Activated naive CD4-positive, alpha-beta T cell treated with anti-CD3 and anti-CD28 coated beads, Interleukin-2, amount 50 U/mL, for 72 hours (primary cell): ENCODE measurements around the gene CHST13. TPM values are rescaled to one million over a fixed set of nuclear protein-coding genes. Genes with fewer than 3 reads are reported as not detected.

Experiments
- ATAC-seq, 2 donors: fragments of 150-1000 bp; cut with Tn5 transposase; 2 replicates each; pipeline ENCODE4 v1.10.0; 2021; ENCODE audit warnings: mild to moderate bottlenecking in 2 of 2, moderate library complexity in 2 of 2
- DNase-seq, 2 donors: peaks; one replicate each; pipeline ENCODE4 v3.0.0; 2021 to 2022; ENCODE audit warnings: low spot score in 2 of 2
- H3K27ac Mint-ChIP-seq, 2 donors: one replicate each; pipeline ENCODE4 v1.8.0; 2022; ENCODE audit warnings: mild to moderate bottlenecking in 2 of 2, mixed read lengths in 2 of 2
- H3K36me3 Mint-ChIP-seq, 2 donors: one replicate each; pipeline ENCODE4 v1.8.0; 2022; ENCODE audit warnings: mixed read lengths in 2 of 2
- H3K9me3 Mint-ChIP-seq, 2 donors: one replicate each; pipeline ENCODE4 v1.8.0; 2022; ENCODE audit warnings: mixed read lengths in 2 of 2
- total RNA-seq, 2 donors: library from RNA; stranded (reverse); gene quantifications; one replicate each; pipeline ENCODE4 v1.2.3, GENCODE V29; 2022

Gene CHST13, protein sequence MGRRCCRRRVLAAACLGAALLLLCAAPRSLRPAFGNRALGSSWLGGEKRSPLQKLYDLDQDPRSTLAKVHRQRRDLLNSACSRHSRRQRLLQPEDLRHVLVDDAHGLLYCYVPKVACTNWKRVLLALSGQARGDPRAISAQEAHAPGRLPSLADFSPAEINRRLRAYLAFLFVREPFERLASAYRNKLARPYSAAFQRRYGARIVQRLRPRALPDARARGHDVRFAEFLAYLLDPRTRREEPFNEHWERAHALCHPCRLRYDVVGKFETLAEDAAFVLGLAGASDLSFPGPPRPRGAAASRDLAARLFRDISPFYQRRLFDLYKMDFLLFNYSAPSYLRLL
- total RNA-seq = not detected

DNA sequence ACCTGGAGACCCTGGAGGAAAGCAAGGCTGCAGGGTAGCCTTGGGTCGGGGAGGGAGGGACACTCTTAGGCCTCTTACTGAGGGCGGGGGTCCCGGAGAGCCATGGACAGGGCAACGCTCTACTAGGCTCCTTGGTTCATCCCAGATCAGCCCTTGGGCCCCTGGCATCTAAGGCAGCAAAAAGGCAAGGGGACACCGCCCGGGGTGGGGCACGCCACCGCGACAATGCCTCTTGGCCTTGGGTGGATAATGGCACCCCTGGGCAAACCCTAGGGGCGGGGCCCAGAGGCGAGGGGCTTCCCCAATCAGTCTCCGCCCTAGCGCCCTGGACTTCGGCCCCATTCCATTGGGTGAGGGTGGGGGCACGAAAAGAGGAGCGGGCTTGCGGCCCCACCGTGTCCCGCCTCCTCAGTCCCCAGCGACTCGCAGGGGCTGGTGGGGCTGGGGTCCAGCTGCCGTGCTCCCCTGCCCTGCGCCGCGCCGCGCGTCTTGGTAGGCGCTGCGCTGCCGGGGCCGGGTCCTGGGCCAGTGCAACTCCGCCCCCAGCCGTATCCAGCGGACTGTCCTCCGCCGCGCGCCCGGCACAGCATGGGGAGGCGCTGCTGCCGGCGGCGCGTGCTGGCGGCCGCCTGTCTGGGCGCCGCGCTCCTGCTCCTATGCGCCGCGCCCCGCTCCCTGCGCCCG lies at the start of gene CHST13:
Gene CHST13 (plus strand): TSS at position 411 of the 684 bp plus-strand sequence. CDS start 178 bp downstream, at position 589.
- H3K36me3 Mint-ChIP-seq = no peaks in the 10 kb centered on the region
- no peaks in the 10 kb centered on the region for H3K9me3 Mint-ChIP-seq
- H3K27ac Mint-ChIP-seq = no peak within 1 kb of the TSS
- ATAC-seq = peak in 1 of 2 donors; percentile 63
- DNase-seq = peak in 1 of 2 donors; percentile 14

DNA sequence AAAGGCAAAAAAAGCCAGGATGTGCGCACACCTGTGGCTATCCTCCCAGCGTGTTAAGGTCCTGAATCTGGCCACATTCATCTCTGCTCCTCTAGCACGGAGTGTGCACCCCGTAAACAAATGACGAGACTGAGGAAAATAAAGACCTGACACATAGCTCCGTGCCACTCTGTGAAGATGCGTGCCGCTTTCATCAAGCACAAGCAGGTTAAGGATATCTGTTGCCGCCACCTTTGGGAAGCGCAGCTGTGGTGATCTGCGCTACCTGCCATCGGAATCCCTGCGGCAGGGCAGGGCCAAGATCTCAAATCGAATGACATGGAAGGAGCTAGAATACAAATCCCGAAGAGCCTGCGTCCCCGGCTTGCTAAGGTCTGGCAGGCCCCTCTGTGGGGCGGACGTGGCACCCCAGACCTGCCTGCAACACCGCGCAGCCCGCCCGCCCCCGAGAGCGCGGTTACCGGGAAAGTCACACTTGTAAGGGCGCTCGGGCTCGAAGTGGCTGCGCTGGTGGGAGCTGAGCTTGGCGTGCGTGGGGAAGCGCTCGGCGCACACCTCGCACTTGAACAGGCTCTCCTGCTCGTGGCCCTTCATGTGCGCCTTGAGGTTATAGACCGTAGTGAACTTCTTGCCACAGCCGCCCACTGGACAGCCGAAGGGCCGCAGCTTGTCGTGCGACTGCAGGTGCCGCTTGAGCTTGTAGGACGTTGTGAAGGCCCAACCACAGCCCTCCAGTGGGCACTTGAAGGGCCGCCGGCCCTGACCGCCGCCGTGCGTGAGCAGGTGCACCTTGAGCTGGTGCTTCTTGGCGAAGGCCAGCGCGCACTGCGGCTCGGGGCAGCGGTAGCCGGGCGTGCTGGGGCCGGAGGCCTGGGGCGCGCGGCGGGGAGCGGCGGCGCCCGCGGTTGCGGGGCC lies 49.2 kb upstream of the CHST13 start:
- no peaks in the 10 kb centered on the region for H3K9me3 Mint-ChIP-seq
- peak in 1 of 2 donors; percentile 13 for ATAC-seq
- H3K27ac Mint-ChIP-seq = peak overlapping the region; percentile 83 to 88
- peaks cover 19 to 22% of the 10 kb centered on the region in 2 donors for H3K36me3 Mint-ChIP-seq
- peak; percentile 38 to 63 for DNase-seq

DNA sequence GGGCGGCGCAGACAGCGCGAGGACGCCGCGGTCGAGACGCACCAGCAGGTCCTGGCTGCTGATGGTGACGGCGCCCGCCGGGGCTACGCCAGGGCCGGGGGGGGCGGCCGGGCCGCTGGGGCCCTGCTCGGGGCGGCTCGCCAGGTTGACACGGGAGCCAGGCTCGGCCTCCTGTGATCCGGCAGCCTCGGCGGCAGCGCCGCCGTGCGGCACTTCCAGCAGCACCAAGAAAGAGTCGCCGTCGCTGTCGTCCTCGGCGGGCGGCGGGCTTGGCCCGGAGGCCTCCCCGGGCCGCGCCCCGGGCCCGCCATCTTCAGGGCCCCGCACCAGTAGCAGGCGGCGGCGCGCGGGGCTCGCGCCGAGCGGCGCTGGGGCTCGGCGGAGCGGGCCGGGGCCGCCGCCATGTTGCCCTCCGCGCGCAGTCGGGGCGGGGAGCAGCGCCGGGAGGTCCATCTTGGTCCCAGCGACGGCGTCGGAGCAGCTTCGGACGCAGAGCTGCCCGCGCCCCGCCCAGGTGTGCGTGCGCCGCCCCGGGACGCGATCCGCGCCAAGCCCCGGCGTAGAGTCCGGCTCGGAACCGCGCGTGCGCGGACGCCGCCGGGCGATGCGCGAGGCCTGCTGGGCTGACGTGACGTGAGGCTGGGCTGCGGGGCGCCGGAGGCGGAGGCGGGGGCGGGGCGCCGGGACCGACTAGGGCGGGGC lies 48.4 kb upstream of the CHST13 start, which contains the start of gene ZXDC:
Gene ZXDC (minus strand): TSS at position 479 of the 702 bp plus-strand sequence. CDS start 26 bp downstream, at position 453.
- peak; percentile 88 to 96 for DNase-seq

DNA sequence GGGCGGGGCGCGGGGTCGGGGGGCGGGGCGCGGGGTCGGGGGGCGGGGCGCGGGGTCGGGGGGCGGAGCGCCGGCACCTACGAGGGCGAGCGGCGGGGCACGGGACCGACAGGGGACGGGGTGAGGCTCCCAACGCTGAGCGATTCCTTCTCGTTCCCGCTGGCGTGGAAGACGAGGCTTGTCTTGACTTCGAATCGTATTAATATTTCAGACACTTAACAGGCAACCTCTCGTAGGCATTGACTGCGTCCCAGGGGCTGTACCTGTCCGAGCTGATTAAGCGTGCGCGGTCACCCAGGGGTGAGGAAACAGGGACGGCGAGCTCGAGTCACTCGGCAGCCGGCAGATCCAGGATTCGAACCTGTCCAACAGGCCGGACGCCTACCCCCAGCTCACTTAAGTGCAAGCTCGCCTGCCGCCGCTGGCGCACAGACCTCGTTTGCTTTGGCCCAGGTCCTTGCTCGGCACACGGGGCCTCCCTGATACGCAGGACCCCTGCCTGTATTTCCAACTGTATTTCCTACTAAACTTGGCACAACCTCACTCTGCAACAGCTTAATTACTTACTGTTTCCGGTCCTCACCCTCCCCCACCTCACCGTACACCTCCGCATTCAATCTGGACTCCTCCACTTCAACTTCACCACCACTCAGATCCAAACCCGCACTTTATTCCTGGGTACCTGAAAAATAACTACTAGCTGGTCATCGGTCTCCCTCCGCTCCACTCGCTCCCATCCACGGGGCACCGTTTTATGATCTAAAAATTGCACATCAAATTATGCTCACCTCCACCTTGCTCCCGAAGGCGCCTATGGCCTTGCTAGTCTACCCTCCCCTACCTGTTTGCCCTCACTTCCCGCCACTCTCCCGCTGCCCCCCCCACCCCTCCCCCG lies 47.5 kb upstream of the CHST13 start:
- H3K27ac Mint-ChIP-seq = peak overlapping the region; percentile 85 to 94
- ATAC-seq = peak; percentile 50 to 55
- DNase-seq = peak in 1 of 2 donors; percentile 49
- no peaks in the 10 kb centered on the region for H3K9me3 Mint-ChIP-seq
- peaks cover 14 to 17% of the 10 kb centered on the region in 2 donors for H3K36me3 Mint-ChIP-seq

More for the DNA sequence above, 48.4 kb upstream of the CHST13 start, which contains the start of gene ZXDC:
- Mint-ChIP-seq H3K9me3 (no peaks in the 10 kb centered on the region), H3K27ac (peak within 1 kb of the TSS; percentile 85 to 94), H3K36me3 (peaks cover 17 to 19% of the 10 kb centered on the region in 2 donors)
- ATAC-seq = peak; percentile 83 to 88

DNA sequence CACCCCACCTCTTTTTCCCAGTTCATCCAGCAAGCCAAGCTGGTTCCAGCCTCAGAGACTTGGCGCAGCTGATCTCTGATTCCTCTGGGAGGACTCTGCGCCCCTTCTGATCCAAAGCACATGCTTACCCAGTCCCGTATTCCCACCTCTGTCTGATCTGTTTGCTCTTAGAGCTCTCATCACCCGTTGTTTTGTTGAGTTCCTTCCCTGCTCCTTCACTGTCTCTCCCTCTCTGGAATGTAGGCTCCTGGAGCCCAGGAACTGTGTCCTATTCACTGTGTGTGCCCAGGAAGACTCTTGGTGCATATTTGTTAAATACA lies 46.9 kb upstream of the CHST13 start:
- ATAC-seq (no peak), DNase-seq (no peak)
- peaks cover 14 to 17% of the 10 kb centered on the region in 2 donors for H3K36me3 Mint-ChIP-seq
- no peaks in the 10 kb centered on the region for H3K9me3 Mint-ChIP-seq
- H3K27ac Mint-ChIP-seq = peak overlapping the region in 1 of 2 donors; percentile 85

DNA sequence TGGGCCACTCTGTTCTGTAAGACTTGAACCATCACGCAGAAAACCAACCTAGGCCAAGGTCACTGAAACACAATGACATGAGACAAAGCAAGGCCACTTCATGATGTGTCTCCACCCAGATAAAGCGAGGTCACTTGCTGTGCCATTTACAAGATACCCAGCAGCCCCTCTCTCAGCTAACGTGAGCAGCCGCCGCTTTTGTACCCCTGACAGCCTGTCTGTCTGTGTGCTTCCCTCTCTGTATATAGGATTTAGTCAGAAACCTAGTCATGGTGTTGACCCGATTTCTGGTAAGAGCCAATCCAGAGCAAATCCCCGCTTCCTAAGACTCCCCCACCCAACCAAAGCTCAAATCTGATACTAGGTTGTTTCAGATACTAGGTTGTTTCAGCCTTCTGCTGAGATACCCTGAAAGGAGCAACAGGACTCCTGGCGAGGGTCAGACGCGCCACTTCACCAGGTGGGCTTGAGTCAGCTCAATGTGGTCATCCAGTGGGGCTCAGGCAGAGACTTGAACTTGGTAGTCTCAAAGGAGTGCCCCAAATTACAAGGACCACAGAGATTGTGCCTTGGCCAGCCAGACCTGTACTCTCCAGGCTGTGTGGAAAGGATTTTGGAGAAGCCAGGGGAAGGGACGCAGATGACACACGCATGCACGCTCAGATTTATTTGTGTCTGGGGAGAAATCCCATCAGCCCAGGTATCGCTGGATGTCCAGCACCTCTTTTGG lies 45.2 kb upstream of the CHST13 start:
- no peak for DNase-seq

DNA sequence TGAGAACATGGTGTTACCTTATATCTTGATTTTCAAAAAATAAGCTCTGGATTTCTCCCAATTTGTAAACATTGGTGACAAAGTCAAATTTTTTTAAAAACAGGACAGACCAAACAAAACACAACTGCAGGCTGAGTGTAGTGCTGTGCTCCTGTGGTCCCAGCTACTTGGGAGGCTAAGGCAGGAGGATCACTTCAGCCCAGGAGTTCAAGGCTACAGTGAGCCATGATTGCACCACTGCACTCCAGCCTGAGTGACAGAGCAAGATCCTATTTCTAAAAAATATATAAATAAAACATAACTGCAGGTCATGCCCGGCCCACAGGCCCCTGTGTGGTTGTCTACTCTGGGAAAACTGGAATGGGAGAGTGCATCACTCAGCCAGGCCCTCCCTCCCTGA lies 44.3 kb upstream of the CHST13 start:
- Mint-ChIP-seq H3K36me3 (peaks cover under 1 to 3% of the 10 kb centered on the region in 2 donors), H3K9me3 (no peaks in the 10 kb centered on the region), H3K27ac (no peak overlapping the region)
- no peak for ATAC-seq
- no peak for DNase-seq

More for the DNA sequence above, 45.2 kb upstream of the CHST13 start:
- Mint-ChIP-seq H3K36me3 (peaks cover 5 to 7% of the 10 kb centered on the region in 2 donors), H3K9me3 (no peaks in the 10 kb centered on the region), H3K27ac (no peak overlapping the region)
- ATAC-seq = no peak

DNA sequence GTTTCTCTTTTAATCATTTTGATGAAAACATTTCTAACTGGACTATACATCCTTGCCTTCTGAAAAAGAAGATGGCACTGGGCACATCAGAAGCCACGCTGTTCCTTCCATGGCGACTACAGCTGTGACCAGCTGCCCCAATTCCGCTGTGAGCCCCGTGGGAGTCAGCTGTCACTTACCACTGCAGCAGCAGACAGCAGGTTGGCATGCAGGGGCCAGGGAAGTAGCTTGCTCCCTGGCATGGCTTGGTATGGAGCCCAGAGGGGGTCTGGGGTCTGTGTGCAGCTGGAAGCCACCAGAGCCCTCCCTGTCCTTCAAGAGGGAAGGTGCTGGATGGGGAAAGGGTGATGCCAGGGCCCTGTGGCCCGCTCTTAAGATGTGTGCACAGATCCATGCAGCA lies 43.7 kb upstream of the CHST13 start:
- Mint-ChIP-seq H3K9me3 (no peaks in the 10 kb centered on the region), H3K27ac (no peak overlapping the region), H3K36me3 (no peaks in the 10 kb centered on the region)
- ATAC-seq (no peak), DNase-seq (no peak)

DNA sequence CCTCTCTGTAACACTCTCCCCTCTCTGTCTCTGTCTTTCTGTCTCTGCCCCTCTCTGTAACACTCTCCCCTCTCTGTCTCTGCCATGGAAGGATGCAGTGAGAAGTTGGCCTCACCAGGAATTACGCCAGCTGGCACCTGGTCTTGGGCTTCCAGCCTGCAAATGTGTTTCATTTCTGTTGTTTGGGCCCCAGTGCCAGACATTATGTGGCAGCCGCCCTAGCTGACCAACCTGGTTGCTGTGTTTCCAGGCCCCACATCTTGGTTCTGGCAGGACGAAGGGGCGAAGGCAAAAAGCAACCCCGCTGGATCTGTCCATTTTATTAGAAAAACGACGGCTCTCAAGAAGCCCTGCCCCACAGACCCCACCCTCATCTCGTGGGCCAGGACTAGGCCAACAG lies 43.1 kb upstream of the CHST13 start:
- no peak for ATAC-seq
- Mint-ChIP-seq H3K36me3 (no peaks in the 10 kb centered on the region), H3K9me3 (no peaks in the 10 kb centered on the region), H3K27ac (no peak overlapping the region)
- no peak for DNase-seq

DNA sequence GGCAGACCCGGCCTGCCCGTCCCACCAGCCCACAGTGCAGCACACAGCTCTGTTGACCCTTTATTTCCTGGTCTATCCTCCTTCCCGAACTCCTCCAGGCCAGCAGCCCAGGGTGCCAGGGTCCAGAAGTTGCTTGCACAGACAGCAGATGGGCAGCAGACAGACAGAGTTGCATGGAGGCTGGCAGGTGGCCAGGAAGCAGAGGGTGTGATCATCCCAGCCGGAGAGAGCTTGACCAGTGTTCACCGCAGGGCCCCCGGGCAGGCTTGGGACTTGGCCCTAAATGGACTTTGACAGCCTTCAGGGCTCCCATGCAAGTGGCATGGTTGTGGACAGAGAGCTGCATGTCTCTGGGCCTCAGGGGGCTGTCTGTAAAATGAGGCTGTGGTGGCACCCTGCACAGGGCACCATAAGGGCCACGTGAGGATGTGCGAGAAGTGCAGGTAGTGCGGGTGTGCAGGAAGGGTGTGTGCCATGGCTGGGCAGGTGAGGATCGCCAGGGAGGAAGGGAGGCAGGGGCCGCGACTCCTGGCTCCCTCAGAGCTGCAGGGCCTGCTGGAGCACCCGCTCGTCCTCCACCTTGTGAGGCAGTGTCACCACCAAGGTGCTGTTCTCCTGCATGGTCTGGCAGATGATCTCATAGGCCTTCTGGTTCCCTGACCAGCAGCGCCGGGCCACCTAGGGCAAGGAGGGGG lies 42.0 kb upstream of the CHST13 start:
- Mint-ChIP-seq H3K9me3 (no peaks in the 10 kb centered on the region), H3K27ac (peak overlapping the region in 1 of 2 donors; percentile 48)

DNA sequence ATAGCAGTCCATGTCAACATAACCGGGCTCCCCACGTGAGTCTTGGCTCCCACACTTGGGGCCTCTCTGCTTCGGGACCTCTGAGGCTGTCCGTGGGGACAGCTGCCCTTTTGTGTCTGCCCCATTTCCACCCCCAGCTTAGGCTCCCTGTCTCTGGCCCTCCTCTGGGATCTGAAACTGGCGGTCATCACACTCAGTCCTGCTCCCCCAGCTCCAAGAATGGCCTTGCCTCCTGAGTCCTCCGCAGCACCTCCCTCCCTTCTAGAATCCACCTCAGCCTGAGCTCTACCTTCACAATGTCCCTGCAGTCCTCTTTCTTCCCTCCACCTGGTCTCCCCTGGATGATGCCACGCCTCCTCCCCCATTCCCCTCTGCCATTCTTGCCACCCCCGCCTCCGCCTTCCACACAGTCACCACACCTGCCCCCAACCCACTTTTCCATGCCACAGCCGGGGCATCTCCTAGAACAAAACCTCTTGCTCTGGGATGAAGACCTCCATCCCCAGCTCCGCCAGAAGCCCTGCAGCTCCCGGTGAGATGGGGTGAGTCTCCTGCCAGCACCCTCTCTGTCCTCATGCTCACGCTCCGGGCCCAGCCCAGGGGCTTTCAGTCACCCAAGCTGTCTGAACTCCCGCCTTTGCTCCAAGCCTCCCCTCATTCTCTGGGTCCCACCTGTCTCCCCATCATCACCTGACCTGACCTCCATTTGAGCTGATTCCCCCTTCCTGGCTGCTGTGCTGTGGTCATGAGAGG lies 41.3 kb upstream of the CHST13 start:
- ATAC-seq (no peak), DNase-seq (no peak)
- Mint-ChIP-seq H3K27ac (peak overlapping the region in 1 of 2 donors; percentile 16), H3K36me3 (no peaks in the 10 kb centered on the region), H3K9me3 (no peaks in the 10 kb centered on the region)

More for the DNA sequence above, 42.0 kb upstream of the CHST13 start:
- no peaks in the 10 kb centered on the region for H3K36me3 Mint-ChIP-seq
- DNase-seq (no peak), ATAC-seq (no peak)

DNA sequence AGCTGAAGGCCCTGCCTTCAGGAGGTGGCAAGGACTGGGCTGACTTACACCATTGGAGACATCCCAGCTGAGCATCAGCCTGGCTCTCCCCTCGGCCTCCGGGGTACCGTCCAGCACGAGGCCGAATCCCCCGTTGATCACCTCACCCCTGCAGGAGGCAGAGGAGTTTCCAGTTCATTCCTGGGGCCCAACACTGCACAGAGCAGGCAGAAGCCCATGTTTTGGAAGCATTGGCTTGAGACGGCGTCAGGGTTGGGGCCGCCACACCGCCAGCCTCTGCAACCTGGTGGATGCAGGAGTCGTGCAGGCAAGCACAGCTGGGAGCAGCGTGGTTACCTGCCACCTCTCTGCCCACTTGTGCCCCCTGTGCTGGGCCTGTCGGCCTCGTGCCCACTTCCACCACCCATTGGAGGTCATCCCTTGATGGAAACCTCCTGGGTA lies 40.6 kb upstream of the CHST13 start:
- no peaks in the 10 kb centered on the region for H3K36me3 Mint-ChIP-seq
- ATAC-seq (no peak), DNase-seq (no peak)
- H3K9me3 Mint-ChIP-seq = no peaks in the 10 kb centered on the region
- no peak overlapping the region for H3K27ac Mint-ChIP-seq

DNA sequence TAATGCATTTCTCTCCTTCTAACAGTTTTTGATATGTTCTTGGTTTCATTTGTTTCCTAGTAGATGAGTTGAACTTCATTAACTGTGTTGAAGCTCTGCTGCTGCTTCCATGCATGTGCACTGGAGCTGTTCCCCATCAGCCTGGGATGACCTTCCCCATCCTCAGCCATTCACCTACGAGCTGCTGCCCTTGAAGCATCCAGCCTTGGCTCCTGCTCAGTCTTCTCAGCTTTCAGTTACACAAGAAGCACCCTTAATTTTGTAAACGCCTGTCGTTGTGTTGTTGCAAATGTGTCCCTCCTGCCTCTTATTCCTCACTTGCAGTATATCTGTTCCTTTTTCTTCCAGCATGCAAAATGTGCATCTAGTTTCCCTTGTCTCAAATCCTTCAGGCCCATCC lies 39.8 kb upstream of the CHST13 start:
- DNase-seq (no peak), ATAC-seq (no peak)
- no peaks in the 10 kb centered on the region for H3K36me3 Mint-ChIP-seq
- no peaks in the 10 kb centered on the region for H3K9me3 Mint-ChIP-seq
- H3K27ac Mint-ChIP-seq = peak overlapping the region in 1 of 2 donors; percentile 70
